Gastroesophageal sphincter (tissue), 3 donors: ENCODE measurements around the gene AP3D1.

Source experiments
- POLR2AphosphoS5 ChIP-seq: sonication (generic); formaldehyde crosslinking; IDR thresholded peaks from one replicate; pipeline ENCODE4 v1.6.1; 2017; ENCODE audit warnings: antibody characterized with exemption
- TF ChIP-seq, protein P1 (sequence below), 4 experiments: fragments of 200-600 bp in 2 of 4; fragments of 450-650 bp in 2 of 4; sonication (generic) in 1 of 4; IDR thresholded peaks; one replicate each; pipeline ENCODE4 v1.5.1; 2017 to 2019; ENCODE audit warnings: antibody characterized with exemption in 4 of 4, mild to moderate bottlenecking in 2 of 4, moderate library complexity in 2 of 4

DNA sequence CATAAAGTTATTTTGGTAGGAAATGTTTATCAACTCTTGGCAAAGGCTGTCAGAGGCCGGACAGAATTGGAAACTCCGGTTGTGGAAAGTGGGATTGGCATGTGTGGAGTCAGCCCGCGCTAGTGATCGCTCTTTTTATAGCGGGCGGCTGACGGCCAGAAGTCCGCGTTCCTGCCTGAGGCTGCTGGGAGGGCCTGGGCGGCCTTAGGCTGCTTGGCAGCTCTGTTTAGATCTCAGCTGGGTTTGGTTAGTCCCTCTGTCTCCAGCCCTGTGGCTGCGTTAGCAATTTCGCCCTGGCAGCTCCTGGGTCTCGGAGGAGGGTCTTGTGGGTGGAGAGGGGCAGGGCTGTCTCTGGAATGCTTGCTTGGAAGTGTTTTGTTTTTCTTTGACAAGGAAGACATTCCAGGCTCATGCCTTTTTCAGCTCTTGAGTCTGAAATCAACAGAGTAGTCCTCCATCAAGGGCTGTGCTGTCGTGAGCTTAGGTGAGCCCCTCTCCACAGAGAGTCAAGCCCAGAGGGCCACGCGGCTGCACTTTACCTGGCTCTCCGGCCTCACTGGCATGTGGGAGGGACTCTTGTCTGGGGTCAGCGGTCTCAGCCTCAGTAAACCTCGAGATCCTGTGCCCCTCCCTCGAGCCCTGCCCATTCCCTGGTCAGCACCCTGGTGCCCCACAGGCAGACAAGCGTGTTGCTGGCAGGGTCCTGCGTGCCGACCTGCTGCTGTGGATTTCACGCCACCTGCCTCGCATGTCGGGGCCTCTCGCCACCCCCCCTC is 34.9 kb upstream of the AP3D1 start:
- TF ChIP-seq, protein P1, sequence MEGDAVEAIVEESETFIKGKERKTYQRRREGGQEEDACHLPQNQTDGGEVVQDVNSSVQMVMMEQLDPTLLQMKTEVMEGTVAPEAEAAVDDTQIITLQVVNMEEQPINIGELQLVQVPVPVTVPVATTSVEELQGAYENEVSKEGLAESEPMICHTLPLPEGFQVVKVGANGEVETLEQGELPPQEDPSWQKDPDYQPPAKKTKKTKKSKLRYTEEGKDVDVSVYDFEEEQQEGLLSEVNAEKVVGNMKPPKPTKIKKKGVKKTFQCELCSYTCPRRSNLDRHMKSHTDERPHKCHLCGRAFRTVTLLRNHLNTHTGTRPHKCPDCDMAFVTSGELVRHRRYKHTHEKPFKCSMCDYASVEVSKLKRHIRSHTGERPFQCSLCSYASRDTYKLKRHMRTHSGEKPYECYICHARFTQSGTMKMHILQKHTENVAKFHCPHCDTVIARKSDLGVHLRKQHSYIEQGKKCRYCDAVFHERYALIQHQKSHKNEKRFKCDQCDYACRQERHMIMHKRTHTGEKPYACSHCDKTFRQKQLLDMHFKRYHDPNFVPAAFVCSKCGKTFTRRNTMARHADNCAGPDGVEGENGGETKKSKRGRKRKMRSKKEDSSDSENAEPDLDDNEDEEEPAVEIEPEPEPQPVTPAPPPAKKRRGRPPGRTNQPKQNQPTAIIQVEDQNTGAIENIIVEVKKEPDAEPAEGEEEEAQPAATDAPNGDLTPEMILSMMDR (IDR thresholded peaks at IDR 0.05) = no peak
- TF ChIP-seq POLR2AphosphoS5 = peak; percentile 89
